ENCODE results near the gene TMC6. TPM values are rescaled to one million over a fixed set of nuclear protein-coding genes. Genes with fewer than 3 reads are reported as not detected.

Gene TMC6
- total RNA-seq, 4 donors from 2014 or later, result 0.27 to 4.9 (median 2.6) TPM

GRCh38 chr17:78108726-78109488 is 19.6 kb downstream of the TMC6 start:
- ATAC-seq (no peak), DNase-seq (no peak)
- Histone ChIP-seq H3K36me3 (peaks cover 0 to 19% of the 10 kb centered on the region in 2 donors), H3K27ac (peak overlapping the region in 3 of 4 donors; percentile 76 to 85 (median 82)), H3K9me3 (no peaks in the 10 kb centered on the region), H3K4me3 (no peak overlapping the region), H3K27me3 (no peaks in the 10 kb centered on the region), H3K4me1 (peaks cover 25 to 31% of the 10 kb centered on the region in 2 donors)
- TF ChIP-seq POLR2A (IDR thresholded peaks at IDR 0.05) (no peak), CTCF (IDR thresholded peaks at IDR 0.05 in 4 of 5, conservative IDR thresholded peaks at IDR 0.05 in 1 of 5) (no peak)
- intact Hi-C loops (cut with DNase I; ENCODE audit: low total_unique reads) (no loop called here), in situ Hi-C loops (cut with MboI; ENCODE audit: low sequenced_read_pairs in 4 of 4) (no loop called here)

- no peak overlapping the region for H3K4me3 ChIP-seq
- peaks cover 25 to 31% of the 10 kb centered on the region in 2 donors for H3K4me1 ChIP-seq
- ATAC-seq (no peak), DNase-seq (no peak)
- H3K9me3 ChIP-seq, result no peaks in the 10 kb centered on the region
- TF ChIP-seq POLR2A (IDR thresholded peaks at IDR 0.05) (no peak), CTCF (IDR thresholded peaks at IDR 0.05 in 4 of 5, conservative IDR thresholded peaks at IDR 0.05 in 1 of 5) (no peak)
- in situ Hi-C loops (cut with MboI; ENCODE audit: low sequenced_read_pairs in 4 of 4) (no loop called here), intact Hi-C loops (cut with DNase I; ENCODE audit: low total_unique reads) (no loop called here)
- H3K27ac ChIP-seq, result peak overlapping the region in 3 of 4 donors; percentile 10 to 85 (median 82)
- no peaks in the 10 kb centered on the region for H3K27me3 ChIP-seq
- peaks cover 0 to 26% of the 10 kb centered on the region in 2 donors for H3K36me3 ChIP-seq
These were observed 20.4 kb downstream of the TMC6 start for GRCh38 chr17:78107976-78108725.

- H3K4me3 ChIP-seq, result no peak overlapping the region
- TF ChIP-seq CTCF (IDR thresholded peaks at IDR 0.05 in 4 of 5, conservative IDR thresholded peaks at IDR 0.05 in 1 of 5) (no peak), POLR2A (IDR thresholded peaks at IDR 0.05) (no peak)
- peaks cover 0 to 33% of the 10 kb centered on the region in 2 donors for H3K36me3 ChIP-seq
- H3K27me3 ChIP-seq, result no peaks in the 10 kb centered on the region
- no peak for DNase-seq
- H3K9me3 ChIP-seq, result no peaks in the 10 kb centered on the region
- ATAC-seq, result no peak
- in situ Hi-C loops (cut with MboI; ENCODE audit: low sequenced_read_pairs in 4 of 4) (no loop called here), intact Hi-C loops (cut with DNase I; ENCODE audit: low total_unique reads) (no loop called here)
- peak overlapping the region in 1 of 4 donors; percentile 10 for H3K27ac ChIP-seq
- H3K4me1 ChIP-seq, result peaks cover 18 to 27% of the 10 kb centered on the region in 2 donors
These were observed 21.1 kb downstream of the TMC6 start for GRCh38 chr17:78107457-78107856.

GRCh38 chr17:78106211-78106610 is 22.3 kb downstream of the TMC6 start:
- H3K36me3 ChIP-seq, result peaks cover 0 to 43% of the 10 kb centered on the region in 2 donors
- no peak overlapping the region for H3K4me3 ChIP-seq
- H3K27ac ChIP-seq, result no peak overlapping the region
- no peaks in the 10 kb centered on the region for H3K9me3 ChIP-seq
- ATAC-seq, result no peak
- in situ Hi-C loops (cut with MboI; ENCODE audit: low sequenced_read_pairs in 4 of 4), result no loop called here
- TF ChIP-seq POLR2A (IDR thresholded peaks at IDR 0.05), result no peak
- no peak for TF ChIP-seq CTCF (IDR thresholded peaks at IDR 0.05 in 4 of 5, conservative IDR thresholded peaks at IDR 0.05 in 1 of 5)
- H3K27me3 ChIP-seq, result no peaks in the 10 kb centered on the region
- H3K4me1 ChIP-seq, result peaks cover 16 to 20% of the 10 kb centered on the region in 2 donors
- DNase-seq, result no peak
- intact Hi-C loops (cut with DNase I; ENCODE audit: low total_unique reads), result no loop called here
